Mesendoderm (in vitro differentiated cells): ENCODE data around the gene UBE2H.

Experiments
- DNase-seq: peaks from one replicate; pipeline ENCODE4 v3.0.0; 2013
- H2AK5ac ChIP-seq: 2 replicates; pipeline ENCODE4 v1.6.1; 2013; ENCODE audit warnings: low read length, inconsistent platforms
- H2BK120ac ChIP-seq: 2 replicates; pipeline ENCODE4 v1.6.1; 2013; ENCODE audit warnings: low read depth, mild to moderate bottlenecking, low read length, moderate library complexity, mixed read lengths
- H2BK15ac ChIP-seq: replicated peaks from 2 replicates; pipeline ENCODE4 v1.6.1; 2013; ENCODE audit warnings: low read depth, mild to moderate bottlenecking, moderate library complexity
- H2BK5ac ChIP-seq: 2 replicates; pipeline ENCODE4 v1.6.1; 2013; ENCODE audit warnings: low read length, inconsistent platforms
- H3K18ac ChIP-seq: 2 replicates; pipeline ENCODE4 v1.6.1; 2013; ENCODE audit warnings: mild to moderate bottlenecking, low read length, mixed read lengths
- H3K23ac ChIP-seq: one replicate; pipeline ENCODE4 v1.6.1; 2013; ENCODE audit warnings: low read length
- H3K27ac ChIP-seq: 2 replicates; pipeline ENCODE4 v1.5.1; 2013; ENCODE audit warnings: low read depth, mild to moderate bottlenecking, inconsistent platforms, low read length, moderate library complexity
- H3K27me3 ChIP-seq: 2 replicates; pipeline ENCODE4 v1.6.1; 2013; ENCODE audit warnings: low read length, control low read depth, mild to moderate bottlenecking, inconsistent platforms; ENCODE audit not compliant: insufficient read depth, poor library complexity
- H3K36me3 ChIP-seq: 2 replicates; pipeline ENCODE4 v1.6.1; 2013; ENCODE audit warnings: low read length, inconsistent platforms; ENCODE audit not compliant: control insufficient read depth, insufficient read depth
- H3K4ac ChIP-seq: one replicate; pipeline ENCODE4 v1.6.1; 2013; ENCODE audit warnings: low read depth, mild to moderate bottlenecking, low read length, moderate library complexity
- H3K4me1 ChIP-seq: 2 replicates; pipeline ENCODE4 v1.6.1; 2013; ENCODE audit warnings: low read depth, low read length, inconsistent platforms; ENCODE audit not compliant: control insufficient read depth
- H3K4me2 ChIP-seq: 2 replicates; pipeline ENCODE4 v1.6.1; 2013; ENCODE audit warnings: low read length
- H3K4me3 ChIP-seq: 2 replicates; pipeline ENCODE4 v1.5.1; 2013; ENCODE audit warnings: mild to moderate bottlenecking, low read length
- H3K56ac ChIP-seq: one replicate; pipeline ENCODE4 v1.6.1; 2013; ENCODE audit warnings: low read length
- H3K79me1 ChIP-seq: 2 replicates; pipeline ENCODE4 v1.6.1; 2013; ENCODE audit warnings: low read length, inconsistent platforms
- H3K79me2 ChIP-seq: 2 replicates; pipeline ENCODE4 v1.6.1; 2013; ENCODE audit warnings: mild to moderate bottlenecking, low read length; ENCODE audit not compliant: control insufficient read depth, insufficient read depth
- H3K9ac ChIP-seq: 2 replicates; pipeline ENCODE4 v1.6.1; 2013; ENCODE audit warnings: low read length, inconsistent platforms
- H4K5ac ChIP-seq: one replicate; pipeline ENCODE4 v1.6.1; 2013; ENCODE audit warnings: low read length
- H4K8ac ChIP-seq: one replicate; pipeline ENCODE4 v1.6.1; 2013; ENCODE audit warnings: low read depth, mild to moderate bottlenecking, control low read depth, low read length, moderate library complexity
- WGBS: extraction: QIAGEN DNeasy Blood & Tissue Kit; methylation state at CpG from one replicate; pipeline ENCODE4 v1.1.7; 2013; ENCODE audit warnings: low lambda C conversion rate, missing lambda C conversion rate; ENCODE audit not compliant: insufficient coverage; ENCODE audit errors: extremely low coverage; 5-methylcytosine and 5-hydroxymethylcytosine counted together

Gene UBE2H

DNA sequence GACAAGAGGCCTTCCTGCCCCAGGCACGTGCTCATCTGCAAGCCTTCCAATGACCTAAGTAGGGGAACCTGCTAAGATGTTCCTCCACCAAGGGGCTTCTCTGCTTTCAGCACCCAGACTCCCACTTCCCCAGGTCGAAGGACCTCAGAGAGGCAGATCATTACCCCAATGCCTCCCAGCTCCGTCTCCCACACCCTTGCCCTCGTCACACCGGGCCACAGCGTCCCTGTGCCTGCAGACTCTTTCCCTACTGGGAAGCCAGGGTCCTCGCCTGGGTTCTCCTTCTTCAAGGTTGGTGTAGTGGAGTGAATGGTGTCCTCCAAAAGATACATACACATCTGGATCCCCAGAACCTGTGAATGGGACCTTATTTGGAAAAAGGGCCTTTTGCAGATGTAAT lies 151.9 kb downstream of the UBE2H start:
- no peak overlapping the region for H2BK5ac ChIP-seq
- H2BK15ac ChIP-seq: no peak overlapping the region
- H4K5ac ChIP-seq: no peak overlapping the region
- H2AK5ac ChIP-seq: no peak overlapping the region
- no CpG with 5 or more reads among the region's 7 CpGs for WGBS
- no peaks in the 10 kb centered on the region for H3K36me3 ChIP-seq
- DNase-seq: no peak
- H3K27ac ChIP-seq: no peak overlapping the region
- no peaks in the 10 kb centered on the region for H3K27me3 ChIP-seq
- no peak overlapping the region for H3K56ac ChIP-seq
- H2BK120ac ChIP-seq: no peak overlapping the region
- no peak overlapping the region for H3K4ac ChIP-seq
- H3K79me2 ChIP-seq: no peaks in the 10 kb centered on the region
- no peak overlapping the region for H3K4me2 ChIP-seq
- no peak overlapping the region for H3K23ac ChIP-seq
- no peak overlapping the region for H3K4me3 ChIP-seq
- H3K18ac ChIP-seq: no peak overlapping the region
- no peak overlapping the region for H3K9ac ChIP-seq
- no peak overlapping the region for H4K8ac ChIP-seq
- H3K79me1 ChIP-seq: no peaks in the 10 kb centered on the region
- H3K4me1 ChIP-seq: no peaks in the 10 kb centered on the region

DNA sequence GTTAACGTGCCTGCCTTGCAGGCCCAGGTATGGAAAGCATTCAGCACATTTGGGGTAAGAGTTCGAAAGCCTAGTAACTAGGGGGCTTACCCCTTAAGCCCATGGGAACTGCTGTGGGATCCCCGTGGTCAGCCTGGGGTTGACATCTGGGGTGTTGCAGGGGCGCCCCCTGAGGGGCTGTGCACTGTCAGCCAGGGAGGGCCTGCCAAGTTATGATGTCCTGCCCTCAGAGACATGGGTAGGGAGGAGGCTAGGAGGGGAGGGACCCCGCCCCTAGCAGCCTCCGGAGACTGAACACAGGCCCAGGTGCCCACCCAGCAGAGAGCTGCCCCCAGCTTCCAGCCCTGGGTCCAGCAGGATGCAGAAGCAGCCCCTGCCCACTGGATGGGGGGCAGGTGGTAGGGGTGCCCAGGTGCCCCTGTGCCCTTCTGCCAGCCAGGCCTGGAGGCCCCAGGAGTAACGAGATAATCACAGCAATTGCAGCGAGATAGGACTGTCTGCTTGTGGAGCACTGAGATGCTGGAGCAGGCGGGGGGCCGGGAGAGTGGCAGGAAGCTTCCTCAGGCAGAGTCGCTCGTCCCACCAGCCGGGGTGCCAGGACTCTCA lies 153.3 kb downstream of the UBE2H start:
- Histone ChIP-seq H3K23ac (no peak overlapping the region), H3K4me2 (no peak overlapping the region), H4K5ac (no peak overlapping the region), H2AK5ac (no peak overlapping the region), H3K27ac (no peak overlapping the region), H3K79me2 (no peaks in the 10 kb centered on the region), H3K27me3 (no peaks in the 10 kb centered on the region), H2BK15ac (no peak overlapping the region), H4K8ac (no peak overlapping the region), H3K18ac (no peak overlapping the region), H3K36me3 (no peaks in the 10 kb centered on the region), H2BK120ac (no peak overlapping the region), H3K4ac (no peak overlapping the region), H3K4me3 (no peak overlapping the region), H3K56ac (no peak overlapping the region), H3K4me1 (no peaks in the 10 kb centered on the region), H3K9ac (no peak overlapping the region), H3K79me1 (no peaks in the 10 kb centered on the region), H2BK5ac (no peak overlapping the region)
- WGBS: no CpG with 5 or more reads among the region's 13 CpGs
- no peak for DNase-seq

DNA sequence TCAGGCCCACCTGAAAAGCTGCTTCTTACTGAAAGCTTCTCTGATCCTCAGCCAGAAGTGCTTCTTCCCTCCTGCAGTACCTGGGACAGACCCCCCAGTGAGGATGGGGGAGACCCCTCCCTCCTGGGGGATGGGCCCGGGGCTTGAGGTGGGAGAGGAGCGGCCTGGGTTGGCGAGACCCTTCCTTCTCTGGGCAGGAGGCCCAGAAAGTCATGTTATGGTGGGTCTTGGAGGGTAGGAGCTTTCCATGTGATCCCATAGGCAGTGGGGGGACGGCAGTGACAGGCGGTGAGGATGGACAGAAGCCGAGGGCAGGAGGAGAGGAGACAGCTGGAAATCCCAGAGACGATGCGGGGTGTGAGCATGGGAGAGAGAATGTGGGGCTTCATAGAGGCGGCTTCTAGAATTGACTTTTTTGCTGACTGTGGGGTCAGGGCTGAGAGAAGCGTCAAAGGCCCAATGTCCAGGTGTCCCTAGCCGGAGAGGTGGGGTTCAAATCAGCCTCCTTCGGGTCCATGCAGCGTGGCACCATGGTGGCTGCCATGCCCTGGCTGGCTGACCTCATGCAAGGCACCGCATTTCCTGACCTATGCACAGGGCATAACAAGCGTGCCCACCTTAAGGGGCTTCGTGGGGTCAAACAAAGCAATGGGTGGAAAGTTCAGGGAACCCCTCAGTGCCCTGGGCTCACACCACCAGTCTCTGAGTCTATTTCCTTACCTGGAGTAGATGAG lies 154.0 kb downstream of the UBE2H start:
- WGBS: no CpG with 5 or more reads among the region's 16 CpGs

DNA sequence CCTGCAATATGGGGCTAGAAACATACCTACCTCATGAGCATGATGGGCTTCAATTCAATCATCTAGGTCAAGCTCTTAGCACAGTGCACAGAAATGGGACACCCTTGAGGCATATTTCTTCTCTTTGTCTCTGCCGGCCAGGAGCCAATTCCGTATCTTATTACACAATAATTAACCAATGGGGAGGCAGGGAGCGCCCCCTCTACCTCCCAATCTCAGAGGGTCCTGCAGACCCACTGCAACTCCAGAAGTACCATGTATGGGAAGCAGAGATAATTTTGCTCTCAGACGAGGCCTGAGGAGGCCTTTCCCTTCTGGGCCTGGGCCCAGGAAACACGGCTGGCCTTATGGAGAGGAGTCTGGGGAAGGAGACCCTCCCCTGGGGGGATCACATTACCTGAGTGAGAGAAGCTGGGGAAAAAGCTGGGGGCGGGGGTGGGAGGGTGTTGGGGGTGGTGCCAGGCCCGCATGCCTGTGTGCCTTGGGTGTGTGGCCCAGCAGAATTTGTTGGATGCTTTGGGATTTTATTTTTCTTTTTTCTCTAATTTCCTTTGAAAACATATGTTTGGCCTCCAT lies 155.5 kb downstream of the UBE2H start:
- Histone ChIP-seq H3K27me3 (no peaks in the 10 kb centered on the region), H2BK120ac (no peak overlapping the region), H3K4ac (no peak overlapping the region), H3K79me1 (no peaks in the 10 kb centered on the region), H3K18ac (no peak overlapping the region), H3K4me2 (no peak overlapping the region), H3K56ac (no peak overlapping the region), H3K79me2 (no peaks in the 10 kb centered on the region), H3K4me3 (no peak overlapping the region), H3K4me1 (no peaks in the 10 kb centered on the region), H3K27ac (no peak overlapping the region), H2AK5ac (no peak overlapping the region), H2BK15ac (no peak overlapping the region), H4K8ac (no peak overlapping the region), H3K36me3 (no peaks in the 10 kb centered on the region), H3K23ac (no peak overlapping the region), H4K5ac (no peak overlapping the region), H2BK5ac (no peak overlapping the region), H3K9ac (no peak overlapping the region)
- DNase-seq: peak; percentile 31
- no CpG with 5 or more reads among the region's 7 CpGs for WGBS

More for the DNA sequence above, 154.0 kb downstream of the UBE2H start:
- H3K4me1 ChIP-seq: no peaks in the 10 kb centered on the region
- no peak overlapping the region for H2BK120ac ChIP-seq
- DNase-seq: no peak
- H3K23ac ChIP-seq: no peak overlapping the region
- H3K4ac ChIP-seq: no peak overlapping the region
- no peak overlapping the region for H3K4me2 ChIP-seq
- H3K56ac ChIP-seq: no peak overlapping the region
- H3K27me3 ChIP-seq: no peaks in the 10 kb centered on the region
- no peak overlapping the region for H3K18ac ChIP-seq
- no peak overlapping the region for H3K9ac ChIP-seq
- no peak overlapping the region for H3K4me3 ChIP-seq
- no peaks in the 10 kb centered on the region for H3K79me2 ChIP-seq
- H3K79me1 ChIP-seq: no peaks in the 10 kb centered on the region
- no peak overlapping the region for H3K27ac ChIP-seq
- H4K8ac ChIP-seq: no peak overlapping the region
- no peak overlapping the region for H2BK5ac ChIP-seq
- H2AK5ac ChIP-seq: no peak overlapping the region
- no peak overlapping the region for H2BK15ac ChIP-seq
- no peak overlapping the region for H4K5ac ChIP-seq
- no peaks in the 10 kb centered on the region for H3K36me3 ChIP-seq

DNA sequence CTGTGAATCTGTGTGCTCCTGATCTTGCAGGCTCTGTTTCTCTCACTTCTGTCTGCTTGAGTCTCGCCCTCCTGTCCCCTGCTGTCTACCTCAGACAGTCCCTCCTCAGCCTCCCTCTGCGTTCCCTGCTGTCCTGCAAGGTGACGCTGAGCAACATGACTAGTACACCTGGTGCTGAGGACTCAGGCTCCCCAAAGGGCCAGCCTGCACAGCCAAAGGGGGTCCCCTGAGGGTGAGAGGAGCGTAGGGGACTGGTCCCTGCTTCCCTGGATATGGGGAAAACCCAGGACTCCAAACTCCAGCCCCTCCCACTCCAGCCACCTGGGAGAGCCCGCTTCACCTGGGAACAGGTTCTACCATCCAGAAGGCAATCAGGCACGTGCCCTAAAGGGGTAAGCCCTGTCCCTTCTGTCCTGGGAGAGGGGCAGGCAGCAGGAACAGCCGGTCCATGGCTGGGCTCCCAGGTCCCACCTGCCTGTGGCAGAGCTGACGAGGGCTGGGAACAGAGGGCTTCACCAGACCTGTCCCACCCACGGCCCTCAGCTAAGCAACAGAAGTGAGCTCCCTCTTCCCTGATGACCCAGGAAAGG lies 156.5 kb downstream of the UBE2H start:
- no peaks in the 10 kb centered on the region for H3K36me3 ChIP-seq
- no peak overlapping the region for H2BK120ac ChIP-seq
- H4K5ac ChIP-seq: no peak overlapping the region
- H3K18ac ChIP-seq: no peak overlapping the region
- no peak overlapping the region for H2AK5ac ChIP-seq
- no CpG with 5 or more reads among the region's 9 CpGs for WGBS
- DNase-seq: no peak
- H3K4me1 ChIP-seq: no peaks in the 10 kb centered on the region
- H4K8ac ChIP-seq: no peak overlapping the region
- H3K4me2 ChIP-seq: no peak overlapping the region
- no peak overlapping the region for H2BK5ac ChIP-seq
- H3K23ac ChIP-seq: no peak overlapping the region
- no peak overlapping the region for H3K27ac ChIP-seq
- H3K79me2 ChIP-seq: no peaks in the 10 kb centered on the region
- H3K4ac ChIP-seq: no peak overlapping the region
- H3K4me3 ChIP-seq: no peak overlapping the region
- H2BK15ac ChIP-seq: no peak overlapping the region
- H3K79me1 ChIP-seq: no peaks in the 10 kb centered on the region
- no peaks in the 10 kb centered on the region for H3K27me3 ChIP-seq
- H3K9ac ChIP-seq: no peak overlapping the region
- no peak overlapping the region for H3K56ac ChIP-seq
